NCI-H2196 treated with DMSO at 0.1 percent for 48 hours (cell line): ENCODE measurements around the gene SIK2.
"Not testable (repeated sequence)": the region's sequence is repeated elsewhere in the genome, so short reads cannot be mapped to it uniquely, and the experiment has no call there.

Source experiments
- DNase-seq: peaks from one replicate; lab custom pipeline; 2025; ENCODE audit not compliant: unreplicated experiment; lab: John Stamatoyannopoulos, UW

The SIK2 gene

GRCh38 chr11:111623527-111624030 lies 21.3 kb downstream of the SIK2 start:
- no peak for DNase-seq

- DNase-seq, result no peak
Measured at GRCh38 chr11:111624608-111625007, 22.4 kb downstream of the SIK2 start.

- DNase-seq, result no peak
Measured at GRCh38 chr11:111627591-111627990, 25.3 kb downstream of the SIK2 start.

GRCh38 chr11:111629499-111629898 lies 27.2 kb downstream of the SIK2 start:
- no peak for DNase-seq

- DNase-seq, result no peak
Measured at GRCh38 chr11:111631024-111631665, 28.9 kb downstream of the SIK2 start.

- DNase-seq, result no peak
Measured at GRCh38 chr11:111631666-111632039, 29.4 kb downstream of the SIK2 start.

- no peak for DNase-seq
Measured at GRCh38 chr11:111632516-111633220, 30.4 kb downstream of the SIK2 start.

GRCh38 chr11:111633248-111633647 lies 31.0 kb downstream of the SIK2 start:
- peak; percentile 51 for DNase-seq

GRCh38 chr11:111633756-111634362 lies 31.6 kb downstream of the SIK2 start:
- DNase-seq, result no peak

GRCh38 chr11:111634981-111635705 lies 32.9 kb downstream of the SIK2 start:
- DNase-seq, result no peak

GRCh38 chr11:111635706-111636045 lies 33.4 kb downstream of the SIK2 start:
- peak; percentile 37 for DNase-seq

- DNase-seq, result no peak
Measured at GRCh38 chr11:111637885-111638284, 35.6 kb downstream of the SIK2 start.

- DNase-seq, result no peak
Measured at GRCh38 chr11:111639226-111639925, 37.1 kb downstream of the SIK2 start.

- DNase-seq, result no peak
Measured at GRCh38 chr11:111641339-111642015, 39.2 kb downstream of the SIK2 start.

GRCh38 chr11:111642542-111642941 lies 40.3 kb downstream of the SIK2 start:
- no peak for DNase-seq

- DNase-seq, result no peak
Measured at GRCh38 chr11:111644922-111645321, 42.7 kb downstream of the SIK2 start.

- DNase-seq, result no peak
Measured at GRCh38 chr11:111645657-111646316, 43.5 kb downstream of the SIK2 start.

GRCh38 chr11:111651336-111651735 lies 49.1 kb downstream of the SIK2 start:
- DNase-seq, result not testable (repeated sequence)

- no peak for DNase-seq
Measured at GRCh38 chr11:111652184-111652583, 49.9 kb downstream of the SIK2 start.

GRCh38 chr11:111654601-111655000 lies 52.4 kb downstream of the SIK2 start:
- no peak for DNase-seq
